Esophagus muscularis mucosa (tissue), 4 donors: ENCODE data around the gene KRT8. TPM values are rescaled to one million over a fixed set of nuclear protein-coding genes. Genes with fewer than 3 reads are reported as not detected.
"Not testable (repeated sequence)": the region's sequence is repeated elsewhere in the genome, so short reads cannot be mapped to it uniquely, and the experiment has no call there.

ENCODE experiments used
- DNase-seq: peaks from one replicate; pipeline ENCODE4 v3.0.0-alpha.2; 2017; ENCODE audit errors: extremely low spot score
- H3K27ac ChIP-seq, 4 donors: fragments of 200-600 bp; sonication (generic); replicated peaks in 1 of 4; 1 replicate in 3 of 4; 2 replicates in 1 of 4; pipeline ENCODE4 v1.5.1; 2016 to 2019; ENCODE audit warnings: mild to moderate bottlenecking in 1 of 4
- H3K27me3 ChIP-seq, 4 donors: fragments of 200-600 bp; sonication (generic); one replicate each; pipeline versions ENCODE4 v1.5.1 to v1.6.0; 2016 to 2019
- H3K36me3 ChIP-seq, 4 donors: fragments of 200-600 bp; sonication (generic); one replicate each; pipeline ENCODE4 v1.5.1; 2016 to 2019
- H3K4me1 ChIP-seq, 4 donors: fragments of 200-600 bp; sonication (generic); one replicate each; pipeline ENCODE4 v1.5.1; 2016 to 2019
- H3K4me3 ChIP-seq, 4 donors: fragments of 200-600 bp; sonication (generic); 1 replicate in 2 of 4; 2 replicates in 2 of 4; pipeline ENCODE4 v1.5.1; 2016 to 2019; ENCODE audit warnings: mild to moderate bottlenecking in 4 of 4, moderate library complexity in 1 of 4
- H3K9me3 ChIP-seq, 4 donors: fragments of 200-600 bp; sonication (generic); 1 replicate in 3 of 4; 2 replicates in 1 of 4; pipeline ENCODE4 v1.5.1; 2016 to 2019
- EP300 ChIP-seq: sonication (generic); formaldehyde crosslinking; IDR thresholded peaks from one replicate; pipeline ENCODE4 v1.6.1; 2017; ENCODE audit warnings: antibody characterized with exemption
- POLR2A ChIP-seq: fragments of 450-650 bp; IDR thresholded peaks from one replicate; pipeline ENCODE4 v1.6.1; 2017; ENCODE audit warnings: antibody characterized with exemption, moderate library complexity, mild to moderate bottlenecking, low read depth
- POLR2AphosphoS5 ChIP-seq, 2 donors: sonication (generic); formaldehyde crosslinking; IDR thresholded peaks; one replicate each; pipeline ENCODE4 v1.6.1; 2017; ENCODE audit warnings: antibody characterized with exemption in 2 of 2
- WGBS: methylation state at CpG from one replicate; pipeline ENCODE4 v1.1.5; 2018; 5-methylcytosine and 5-hydroxymethylcytosine counted together
- intact Hi-C: fragments of 100-400 bp; cut with DNase I; formaldehyde crosslinking; loops from one replicate; pipeline ENCODE4 v1.15.1; 2023
- total RNA-seq, 4 donors: library from RNA; depleted of rRNA; stranded (reverse); fragments of >200 nt; gene quantifications; one replicate each; pipeline versions ENCODE4 v1.1.0 to v1.2.1, GENCODE V29; 2016
- TF ChIP-seq, protein P1 (sequence below), 3 experiments: fragments of 200-600 bp in 2 of 3; fragments of 450-650 bp in 1 of 3; sonication (generic) in 2 of 3; IDR thresholded peaks; one replicate each; pipeline ENCODE4 v1.5.1; 2017 to 2019; ENCODE audit warnings: antibody characterized with exemption in 3 of 3, mild to moderate bottlenecking in 2 of 3, moderate library complexity in 1 of 3

KRT8 gene
- total RNA-seq, 4 donors from 2014 or later: 136 to 508 (median 387) TPM

DNA sequence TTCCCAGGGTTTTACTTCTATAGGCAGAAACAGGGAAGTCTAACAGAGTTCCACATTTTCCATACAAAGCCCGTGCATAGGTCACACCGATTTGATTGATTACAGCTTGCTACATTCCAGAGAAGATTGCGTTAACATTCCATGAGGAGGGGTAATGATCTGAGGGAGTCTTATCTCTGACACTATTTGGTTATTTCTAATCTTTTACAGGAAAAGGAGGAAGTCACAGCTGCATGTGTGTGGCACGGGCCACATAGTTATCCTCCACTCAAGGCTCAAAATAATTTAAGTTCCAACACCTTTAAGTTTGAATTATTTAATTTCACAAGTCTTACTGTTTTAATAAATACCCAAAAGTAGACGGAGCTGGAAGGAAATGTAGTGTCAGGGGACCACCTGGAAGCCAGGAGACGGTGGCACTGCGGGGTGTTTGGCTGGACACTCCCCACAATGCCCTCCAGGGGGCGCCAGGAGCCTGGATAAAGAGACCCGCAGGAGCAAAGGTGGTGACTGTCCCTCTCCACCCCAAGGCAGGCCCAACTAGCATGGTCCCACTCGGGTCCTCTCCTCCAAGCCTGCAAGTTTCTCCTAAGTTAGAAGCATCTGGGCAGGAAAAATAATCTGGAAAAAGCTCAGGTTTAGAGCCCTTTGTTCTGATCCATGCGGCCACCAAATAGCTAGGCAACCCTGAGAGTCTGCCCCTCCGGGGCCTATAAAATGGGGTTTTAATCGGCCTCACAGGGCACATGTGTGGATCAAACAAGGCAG lies 20.2 kb downstream of the KRT8 start:
- no peak overlapping the region for H3K27ac ChIP-seq
- H3K9me3 ChIP-seq: no peaks in the 10 kb centered on the region
- TF ChIP-seq POLR2A (no peak), POLR2AphosphoS5 (IDR thresholded peaks at IDR 0.05) (no peak), EP300 (no peak)
- TF ChIP-seq, protein P1, sequence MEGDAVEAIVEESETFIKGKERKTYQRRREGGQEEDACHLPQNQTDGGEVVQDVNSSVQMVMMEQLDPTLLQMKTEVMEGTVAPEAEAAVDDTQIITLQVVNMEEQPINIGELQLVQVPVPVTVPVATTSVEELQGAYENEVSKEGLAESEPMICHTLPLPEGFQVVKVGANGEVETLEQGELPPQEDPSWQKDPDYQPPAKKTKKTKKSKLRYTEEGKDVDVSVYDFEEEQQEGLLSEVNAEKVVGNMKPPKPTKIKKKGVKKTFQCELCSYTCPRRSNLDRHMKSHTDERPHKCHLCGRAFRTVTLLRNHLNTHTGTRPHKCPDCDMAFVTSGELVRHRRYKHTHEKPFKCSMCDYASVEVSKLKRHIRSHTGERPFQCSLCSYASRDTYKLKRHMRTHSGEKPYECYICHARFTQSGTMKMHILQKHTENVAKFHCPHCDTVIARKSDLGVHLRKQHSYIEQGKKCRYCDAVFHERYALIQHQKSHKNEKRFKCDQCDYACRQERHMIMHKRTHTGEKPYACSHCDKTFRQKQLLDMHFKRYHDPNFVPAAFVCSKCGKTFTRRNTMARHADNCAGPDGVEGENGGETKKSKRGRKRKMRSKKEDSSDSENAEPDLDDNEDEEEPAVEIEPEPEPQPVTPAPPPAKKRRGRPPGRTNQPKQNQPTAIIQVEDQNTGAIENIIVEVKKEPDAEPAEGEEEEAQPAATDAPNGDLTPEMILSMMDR (IDR thresholded peaks at IDR 0.05): peak; percentile 90 to 98 (median 94)
- intact Hi-C loops: loop anchor here (1.0 kb wide), 1 partner anchor 96 kb away; no protein-coding TSS in a partner anchor
- no peaks in the 10 kb centered on the region for H3K36me3 ChIP-seq
- peaks cover 2 to 6% (median 4%) of the 10 kb centered on the region in 4 donors for H3K4me1 ChIP-seq
- H3K4me3 ChIP-seq: no peak overlapping the region
- 33% methylated on average over 13 of the region's 13 CpGs for WGBS
- DNase-seq: no peak
- H3K27me3 ChIP-seq: peaks cover 0 to 16% (median 0%) of the 10 kb centered on the region in 4 donors

DNA sequence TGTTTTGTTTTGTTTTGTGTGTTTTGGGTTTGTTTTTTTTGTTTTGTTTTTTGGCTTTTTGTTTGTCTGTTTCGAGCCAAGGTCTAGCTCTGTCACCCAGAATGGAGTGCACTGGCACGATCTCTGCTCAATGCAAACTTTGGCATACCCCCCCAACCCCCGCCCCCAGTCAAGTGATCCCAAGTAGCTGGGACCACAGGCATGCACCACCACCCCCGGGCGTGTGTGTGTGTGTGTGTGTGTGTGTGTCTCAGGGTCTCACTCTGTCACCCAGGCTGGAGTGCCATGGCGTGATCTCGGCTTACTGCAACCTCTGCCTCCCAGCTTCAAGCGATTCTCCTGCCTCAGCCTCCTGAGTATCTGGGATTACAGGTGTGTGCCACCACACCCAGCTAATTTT lies 24.4 kb downstream of the KRT8 start:
- not testable (repeated sequence) for DNase-seq, H3K27ac ChIP-seq, H3K36me3 ChIP-seq, H3K4me3 ChIP-seq, H3K9me3 ChIP-seq
- intact Hi-C loops: loop anchor here (1.0 kb wide), 1 partner anchor 297 kb away; no protein-coding TSS in a partner anchor
- 78% methylated on average over 8 of the region's 8 CpGs for WGBS
- H3K27me3 ChIP-seq: peaks cover 0 to 16% (median 0%) of the 10 kb centered on the region in 4 donors
- H3K4me1 ChIP-seq: peaks cover 8 to 19% (median 16%) of the 10 kb centered on the region in 4 donors

DNA sequence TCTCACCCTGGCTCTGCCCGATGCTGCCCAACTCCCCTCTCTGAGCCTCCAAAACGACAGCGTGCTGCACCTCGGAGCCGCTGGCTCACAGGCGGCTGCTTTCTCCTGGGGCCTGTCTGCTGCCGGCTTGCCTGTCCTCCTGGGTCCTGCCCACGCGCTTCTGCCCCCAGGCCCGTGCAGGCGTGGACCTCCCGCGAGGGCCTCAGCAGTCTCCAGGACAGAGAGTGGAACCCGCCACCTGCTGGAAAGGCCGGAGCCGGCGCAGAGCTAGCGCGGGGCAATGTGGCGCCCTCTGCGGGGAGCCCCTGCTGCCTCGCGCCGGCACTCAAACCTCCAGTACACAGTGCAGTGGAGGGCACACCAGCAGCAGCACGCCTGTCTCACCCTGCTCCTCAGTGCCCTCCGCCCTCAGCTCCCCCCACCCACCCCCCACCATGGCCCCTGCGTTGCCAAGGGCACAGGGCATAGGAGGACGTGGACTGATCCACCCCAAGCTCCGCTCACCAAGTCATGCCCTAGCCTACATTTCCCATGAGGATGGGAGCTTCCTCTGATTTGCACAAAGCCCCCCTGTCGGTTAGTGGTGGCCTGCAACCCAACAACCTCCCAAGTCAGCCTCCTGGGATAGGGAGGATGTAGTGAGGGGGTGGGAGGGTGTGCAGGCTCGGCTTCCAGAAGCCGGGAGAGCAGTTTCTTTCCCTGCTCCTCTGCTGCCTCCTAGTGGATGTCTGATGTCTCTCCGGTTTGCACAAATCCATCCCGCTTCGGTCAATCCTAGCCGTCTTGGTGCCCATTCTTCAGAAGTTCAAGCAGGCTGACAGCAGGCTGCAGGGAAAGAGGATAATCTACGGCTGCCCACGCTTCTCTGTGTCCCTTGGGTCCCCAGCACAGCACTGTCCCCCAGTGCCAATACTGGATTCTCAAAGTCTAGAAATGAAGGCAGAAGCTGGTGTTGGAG lies 25.2 kb downstream of the KRT8 start:
- Histone ChIP-seq H3K36me3 (no peaks in the 10 kb centered on the region), H3K4me3 (peak overlapping the region; percentile 40 to 53 (median 42)), H3K4me1 (peaks cover 10 to 25% (median 20%) of the 10 kb centered on the region in 4 donors), H3K27ac (peak overlapping the region in 3 of 4 donors; percentile 14 to 34 (median 17)), H3K27me3 (peaks cover 0 to 16% (median 0%) of the 10 kb centered on the region in 4 donors), H3K9me3 (no peaks in the 10 kb centered on the region)
- WGBS: 13% methylated on average over 20 of the region's 38 CpGs
- DNase-seq: no peak
- intact Hi-C loops: loop anchor here (1.0 to 5.0 kb wide), 3 partner anchors 296 to 723 kb away; no protein-coding TSS in a partner anchor
- TF ChIP-seq, protein P1 (IDR thresholded peaks at IDR 0.05): peak; percentile 60 to 81 (median 67)
- no peak for TF ChIP-seq POLR2A

DNA sequence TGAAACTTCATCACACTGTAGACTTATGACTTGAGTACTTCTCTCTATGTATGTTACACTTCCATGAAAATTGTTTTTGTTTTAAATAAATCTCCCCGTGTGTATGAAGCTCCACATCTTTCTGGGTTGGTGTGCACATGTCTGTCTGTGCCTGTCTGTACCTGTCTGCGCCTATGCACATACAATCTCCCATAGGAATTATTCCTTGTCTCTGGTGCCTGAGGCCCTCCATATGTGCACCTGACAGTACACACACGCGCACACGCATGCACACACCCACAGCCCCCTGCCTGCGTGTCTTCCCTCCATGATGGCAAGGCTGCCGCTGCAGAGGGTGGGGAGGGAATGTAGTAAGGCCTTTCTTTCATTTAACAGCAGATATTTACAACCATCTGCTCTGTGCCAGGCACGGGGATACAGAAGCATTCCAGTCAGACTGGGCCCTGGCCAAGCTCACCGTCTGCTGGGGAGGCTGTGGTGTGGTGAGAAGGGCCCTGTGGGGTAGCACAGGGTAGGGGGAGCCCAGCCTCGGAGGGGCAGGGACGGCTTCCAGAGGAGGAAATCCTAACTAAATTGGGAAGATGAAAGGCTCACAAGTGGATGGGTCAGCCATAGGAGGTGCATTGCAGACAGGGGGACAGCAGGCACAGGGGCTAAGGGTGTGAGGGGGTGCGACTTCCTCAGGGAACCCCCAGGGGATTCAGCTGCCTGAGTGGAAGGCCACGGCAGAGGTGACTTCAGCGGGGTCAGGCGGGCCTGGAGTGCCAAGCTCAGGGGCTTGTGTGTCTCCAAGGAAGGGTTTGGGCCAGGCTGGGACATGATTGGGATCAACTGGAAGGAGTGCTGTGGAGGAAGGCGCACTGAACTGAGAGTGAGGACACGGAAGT lies 26.1 kb downstream of the KRT8 start:
- H3K27me3 ChIP-seq: peaks cover 0 to 16% (median 0%) of the 10 kb centered on the region in 4 donors
- intact Hi-C loops: loop anchor here (2.0 to 5.0 kb wide), 2 partner anchors 506 to 722 kb away; no protein-coding TSS in a partner anchor
- 81% methylated on average over 17 of the region's 17 CpGs for WGBS
- H3K9me3 ChIP-seq: no peaks in the 10 kb centered on the region
- H3K27ac ChIP-seq: peak overlapping the region in 3 of 4 donors; percentile 14 to 34 (median 17)
- peak overlapping the region in 3 of 4 donors; percentile 40 to 53 (median 44) for H3K4me3 ChIP-seq
- no peak for TF ChIP-seq POLR2A
- TF ChIP-seq EP300: no peak
- no peak for TF ChIP-seq POLR2AphosphoS5 (IDR thresholded peaks at IDR 0.05)
- TF ChIP-seq, protein P1 (IDR thresholded peaks at IDR 0.05): no peak
- no peak for DNase-seq
- H3K36me3 ChIP-seq: no peaks in the 10 kb centered on the region
- H3K4me1 ChIP-seq: peaks cover 16 to 34% (median 28%) of the 10 kb centered on the region in 4 donors
